Stimulated activated CD8-positive, alpha-beta memory T cell treated with anti-CD3 and anti-CD28 coated beads, Interleukin-15, amount 100 ng/mL, for 24 hours (primary cell): ENCODE data around the gene ILKAP.

Experiments
- DNase-seq: peaks from one replicate; pipeline ENCODE4 v3.0.0-alpha.2; 2020; ENCODE audit warnings: low read depth

ILKAP gene

GRCh38 chr2:238163481-238164198, 39.9 kb downstream of the ILKAP start:
- DNase-seq: no peak

GRCh38 chr2:238162846-238163441, 40.6 kb downstream of the ILKAP start:
- DNase-seq: no peak

GRCh38 chr2:238162251-238162845, 41.1 kb downstream of the ILKAP start:
- DNase-seq: no peak

- DNase-seq: no peak
Measured at GRCh38 chr2:238161291-238162051, 42.0 kb downstream of the ILKAP start.

GRCh38 chr2:238160206-238161129, 43.0 kb downstream of the ILKAP start:
- no peak for DNase-seq

GRCh38 chr2:238159661-238160205, 43.8 kb downstream of the ILKAP start:
- no peak for DNase-seq

GRCh38 chr2:238159071-238159539, 44.4 kb downstream of the ILKAP start:
- DNase-seq: no peak

- peak; percentile 21 for DNase-seq
Measured at GRCh38 chr2:238158509-238159070, 44.9 kb downstream of the ILKAP start, which contains the start of gene ERFE. TSS of gene ERFE (plus strand) at chr2:238158970. CDS start at chr2:238159008, 38 bp downstream.

- no peak for DNase-seq
Measured at GRCh38 chr2:238158018-238158508, 45.4 kb downstream of the ILKAP start.

- no peak for DNase-seq
Measured at GRCh38 chr2:238157506-238158017, 45.9 kb downstream of the ILKAP start.

GRCh38 chr2:238155761-238156694, 47.5 kb downstream of the ILKAP start:
- no peak for DNase-seq

- DNase-seq: no peak
Measured at GRCh38 chr2:238155051-238155760, 48.3 kb downstream of the ILKAP start.

GRCh38 chr2:238154570-238154969, 48.9 kb downstream of the ILKAP start:
- DNase-seq: no peak

- DNase-seq: no peak
Measured at GRCh38 chr2:238152771-238153688, 50.5 kb downstream of the ILKAP start.

GRCh38 chr2:238151628-238152235, 51.8 kb downstream of the ILKAP start:
- no peak for DNase-seq

GRCh38 chr2:238151205-238151604, 52.3 kb downstream of the ILKAP start:
- no peak for DNase-seq

- DNase-seq: no peak
Measured at GRCh38 chr2:238150686-238151085, 52.8 kb downstream of the ILKAP start.
